ENCODE results near the gene APCDD1.

GRCh38 chr18:10516078-10516477 lies 61.6 kb downstream of the APCDD1 start:
- TF ChIP-seq CTCF (IDR thresholded peaks at IDR 0.05; ENCODE audit: low read depth, low read length, missing input control), result no peak
- no peak for TF ChIP-seq RXRA (IDR thresholded peaks at IDR 0.05)
- no peak for TF ChIP-seq JUND (IDR thresholded peaks at IDR 0.05)
- no peak for TF ChIP-seq ATF3 (IDR thresholded peaks at IDR 0.05)
- TF ChIP-seq, protein P1, sequence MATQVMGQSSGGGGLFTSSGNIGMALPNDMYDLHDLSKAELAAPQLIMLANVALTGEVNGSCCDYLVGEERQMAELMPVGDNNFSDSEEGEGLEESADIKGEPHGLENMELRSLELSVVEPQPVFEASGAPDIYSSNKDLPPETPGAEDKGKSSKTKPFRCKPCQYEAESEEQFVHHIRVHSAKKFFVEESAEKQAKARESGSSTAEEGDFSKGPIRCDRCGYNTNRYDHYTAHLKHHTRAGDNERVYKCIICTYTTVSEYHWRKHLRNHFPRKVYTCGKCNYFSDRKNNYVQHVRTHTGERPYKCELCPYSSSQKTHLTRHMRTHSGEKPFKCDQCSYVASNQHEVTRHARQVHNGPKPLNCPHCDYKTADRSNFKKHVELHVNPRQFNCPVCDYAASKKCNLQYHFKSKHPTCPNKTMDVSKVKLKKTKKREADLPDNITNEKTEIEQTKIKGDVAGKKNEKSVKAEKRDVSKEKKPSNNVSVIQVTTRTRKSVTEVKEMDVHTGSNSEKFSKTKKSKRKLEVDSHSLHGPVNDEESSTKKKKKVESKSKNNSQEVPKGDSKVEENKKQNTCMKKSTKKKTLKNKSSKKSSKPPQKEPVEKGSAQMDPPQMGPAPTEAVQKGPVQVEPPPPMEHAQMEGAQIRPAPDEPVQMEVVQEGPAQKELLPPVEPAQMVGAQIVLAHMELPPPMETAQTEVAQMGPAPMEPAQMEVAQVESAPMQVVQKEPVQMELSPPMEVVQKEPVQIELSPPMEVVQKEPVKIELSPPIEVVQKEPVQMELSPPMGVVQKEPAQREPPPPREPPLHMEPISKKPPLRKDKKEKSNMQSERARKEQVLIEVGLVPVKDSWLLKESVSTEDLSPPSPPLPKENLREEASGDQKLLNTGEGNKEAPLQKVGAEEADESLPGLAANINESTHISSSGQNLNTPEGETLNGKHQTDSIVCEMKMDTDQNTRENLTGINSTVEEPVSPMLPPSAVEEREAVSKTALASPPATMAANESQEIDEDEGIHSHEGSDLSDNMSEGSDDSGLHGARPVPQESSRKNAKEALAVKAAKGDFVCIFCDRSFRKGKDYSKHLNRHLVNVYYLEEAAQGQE (IDR thresholded peaks at IDR 0.05), result no peak
- TF ChIP-seq FOXA1 (IDR thresholded peaks at IDR 0.05), result no peak
- TF ChIP-seq MAX (IDR thresholded peaks at IDR 0.05), result no peak
- TF ChIP-seq NR2F2 (IDR thresholded peaks at IDR 0.05), result no peak
- TF ChIP-seq FOXA2 (IDR thresholded peaks at IDR 0.05), result no peak
- TF ChIP-seq YY1 (IDR thresholded peaks at IDR 0.05), result no peak
- no peak for TF ChIP-seq RAD21 (IDR thresholded peaks at IDR 0.05)
- no peak for TF ChIP-seq TAF1 (conservative IDR thresholded peaks at IDR 0.05)
- TF ChIP-seq EGR1 (IDR thresholded peaks at IDR 0.05; ENCODE audit: low read depth in 2 of 2), result no peak

Measured in liver (tissue), 3 donors.